HUDEP-2 (cell line): ENCODE data around the gene NME1.
A peak's percentile ranks its signal among the peaks of the same experiment; 100 is the strongest.
"Not testable (repeated sequence)": the region's sequence is repeated elsewhere in the genome, so short reads cannot be mapped to it uniquely, and the experiment has no call there.

Source experiments
- DNase-seq, 76 experiments: peaks; one replicate each; lab custom pipeline; 2025; ENCODE audit not compliant: unreplicated experiment in 76 of 76; lab: John Stamatoyannopoulos, UW

Gene NME1

DNA sequence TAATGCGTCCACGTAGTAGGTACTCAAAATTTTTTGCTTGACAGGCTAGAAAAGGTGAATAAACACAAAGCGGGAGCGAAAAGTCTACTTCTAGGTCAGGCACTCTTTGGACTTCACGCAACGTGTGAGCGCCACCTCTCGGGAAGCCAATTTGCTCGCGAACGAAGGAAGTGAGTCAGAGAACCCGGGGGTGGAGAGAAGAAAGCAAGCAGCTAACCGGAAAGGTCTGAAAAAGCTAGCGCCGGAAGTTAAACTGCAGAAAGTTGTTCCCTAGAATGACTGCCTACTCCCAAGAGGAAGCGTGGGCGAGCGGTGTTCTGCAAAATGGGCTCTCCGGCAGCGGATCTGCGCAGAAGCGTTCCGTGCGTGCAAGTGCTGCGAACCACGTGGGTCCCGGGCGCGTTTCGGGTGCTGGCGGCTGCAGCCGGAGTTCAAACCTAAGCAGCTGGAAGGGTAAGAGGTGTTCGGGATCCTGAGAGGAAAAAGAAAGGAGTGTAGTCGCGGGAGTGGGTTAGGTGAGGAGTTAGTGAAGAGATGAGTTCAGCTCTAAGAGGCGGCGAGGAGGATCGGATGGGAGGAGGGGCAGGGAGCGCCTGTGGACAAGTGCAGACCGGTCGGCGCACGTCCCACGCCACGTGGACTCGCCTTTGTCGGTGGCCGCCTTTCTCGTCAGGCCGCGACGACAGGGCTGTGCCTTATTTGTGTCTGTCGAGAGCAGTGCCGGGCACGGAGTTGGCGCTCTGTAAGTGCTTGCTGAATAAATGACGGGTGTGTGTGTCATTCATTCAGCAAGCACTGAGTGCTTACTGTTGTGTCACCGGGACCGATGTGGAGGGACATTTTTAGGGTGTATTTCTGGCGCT is at the start of gene NME1:
TSS of gene NME1 (plus strand) at position 350 of the 863 bp plus-strand sequence. CDS start 2,096 bp downstream, outside the sequence.
- DNase-seq, result peak; percentile 27 to 99 (median 96)

DNA sequence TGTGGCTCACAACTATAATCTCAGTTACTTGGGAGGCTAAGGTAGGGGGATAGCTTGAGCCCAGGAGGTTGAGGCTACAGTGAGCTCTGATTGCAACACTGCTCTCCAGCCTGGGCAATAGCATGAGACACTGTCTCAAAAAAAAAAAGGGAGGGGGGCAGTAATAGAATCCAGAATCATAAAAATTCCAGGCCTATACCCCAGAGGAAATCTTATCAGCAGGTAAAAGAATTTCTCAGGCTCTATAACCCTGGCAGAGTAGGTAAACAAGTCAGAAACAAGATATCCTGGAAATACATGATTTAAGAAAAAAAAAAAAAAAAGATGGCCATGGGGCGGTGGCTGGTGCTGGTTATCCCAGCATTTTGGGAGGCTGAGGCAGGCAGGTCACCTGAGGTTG is 45.6 kb upstream of the NME1 start:
- DNase-seq, result no peak

DNA sequence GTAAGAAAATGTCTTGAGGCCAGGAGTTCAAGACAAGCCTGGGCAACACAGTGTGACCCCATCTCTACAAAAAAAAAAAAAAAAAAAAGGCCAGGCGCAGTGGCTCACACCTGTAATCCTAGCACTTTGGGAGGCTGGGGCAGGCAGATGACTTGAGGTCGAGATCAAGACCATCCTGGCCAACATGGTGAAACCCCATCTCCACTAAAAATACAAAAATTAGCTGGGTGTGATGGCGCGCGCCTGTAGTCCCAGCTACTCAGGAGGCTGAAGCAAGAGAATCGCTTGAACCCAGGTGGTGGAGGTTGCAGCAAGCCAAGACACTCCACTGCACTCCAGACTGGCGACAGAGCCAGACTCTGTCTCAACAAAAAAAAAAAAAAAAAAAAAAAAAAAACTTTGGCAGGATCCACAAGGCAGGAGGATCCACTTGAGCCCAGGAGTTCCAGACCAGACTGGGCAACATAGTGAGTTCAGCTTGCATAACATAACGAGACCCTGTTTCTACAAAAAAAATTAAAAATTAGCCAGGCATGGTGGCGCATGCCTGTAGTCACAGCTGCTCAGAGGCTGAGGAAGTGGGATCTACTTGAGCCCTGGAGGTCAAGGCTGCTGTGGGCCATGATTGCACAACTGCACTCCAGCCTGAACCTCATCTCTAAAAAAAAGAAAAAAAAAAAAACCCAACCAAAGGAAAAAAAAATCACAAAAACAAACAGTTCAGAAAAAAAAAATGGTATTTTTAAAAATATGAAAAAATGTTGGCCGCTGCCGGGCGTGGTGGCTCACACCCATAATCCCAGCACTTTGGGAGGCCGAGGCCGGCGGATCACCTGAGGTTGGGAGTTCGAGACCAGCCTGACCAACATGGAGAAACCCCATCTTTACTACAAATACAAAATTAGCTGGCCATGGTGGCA is 40.8 kb upstream of the NME1 start:
- not testable (repeated sequence) for DNase-seq

DNA sequence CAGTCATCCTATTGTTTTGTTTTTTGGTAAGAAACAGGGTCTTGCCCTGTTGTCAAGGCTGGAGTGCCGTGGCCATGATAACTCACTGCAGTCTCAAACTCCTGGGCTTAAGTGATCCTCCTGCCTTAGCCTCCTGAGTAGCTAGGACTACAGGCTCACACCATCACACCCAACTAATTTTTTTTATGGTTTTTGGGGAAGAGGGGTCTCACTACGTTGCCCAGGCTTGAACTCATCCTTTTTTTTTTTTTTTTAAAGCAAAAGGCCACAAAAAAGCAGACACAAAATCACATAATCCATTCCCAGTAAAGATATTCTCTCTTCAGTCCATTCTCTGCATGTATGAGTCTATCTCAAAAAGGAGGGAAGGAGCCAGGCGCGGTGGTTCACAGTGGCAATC is 38.2 kb upstream of the NME1 start:
- DNase-seq, result no peak

DNA sequence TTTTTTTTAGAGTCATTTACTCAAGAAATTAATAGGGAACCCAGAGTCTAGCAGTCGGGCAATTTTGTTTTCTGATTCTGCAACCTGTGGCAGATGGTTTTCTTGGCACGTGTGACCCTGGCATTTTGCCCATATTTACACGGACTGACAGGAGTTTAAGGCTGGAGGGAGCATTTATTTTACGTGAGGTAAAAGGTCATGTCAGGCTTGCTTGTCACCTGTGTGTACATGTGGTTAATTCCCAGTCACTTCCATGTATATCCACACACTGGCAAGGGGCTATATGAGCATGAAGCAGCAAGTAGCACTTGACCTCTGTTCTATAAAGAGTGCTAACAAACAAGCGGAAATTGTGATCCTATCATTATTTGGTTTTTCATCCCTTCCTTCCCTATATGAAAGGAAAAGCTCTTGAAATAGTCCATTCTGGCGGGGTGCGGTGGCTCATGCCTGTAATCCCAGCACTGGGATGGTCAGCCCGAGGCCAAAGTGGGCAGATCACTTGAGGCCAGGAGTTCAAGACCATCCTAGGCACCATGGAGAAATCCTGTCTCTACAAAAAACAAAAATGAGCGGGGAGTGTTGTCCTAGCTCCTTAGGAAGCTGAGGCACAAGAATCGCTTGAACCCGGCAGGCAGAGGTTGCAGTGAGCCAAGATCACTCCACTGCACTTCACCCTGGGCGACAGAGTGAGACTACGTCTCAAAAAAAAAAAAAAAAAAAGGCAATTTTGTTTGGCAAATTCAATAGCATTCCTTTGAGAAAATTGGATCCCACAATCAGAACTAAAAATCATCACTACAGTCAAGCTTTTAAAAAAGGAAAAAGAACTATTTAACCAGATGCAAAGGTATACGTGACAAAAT is 34.8 kb upstream of the NME1 start:
- peak in 53 of 76 experiments; percentile 3 to 64 (median 38) for DNase-seq

DNA sequence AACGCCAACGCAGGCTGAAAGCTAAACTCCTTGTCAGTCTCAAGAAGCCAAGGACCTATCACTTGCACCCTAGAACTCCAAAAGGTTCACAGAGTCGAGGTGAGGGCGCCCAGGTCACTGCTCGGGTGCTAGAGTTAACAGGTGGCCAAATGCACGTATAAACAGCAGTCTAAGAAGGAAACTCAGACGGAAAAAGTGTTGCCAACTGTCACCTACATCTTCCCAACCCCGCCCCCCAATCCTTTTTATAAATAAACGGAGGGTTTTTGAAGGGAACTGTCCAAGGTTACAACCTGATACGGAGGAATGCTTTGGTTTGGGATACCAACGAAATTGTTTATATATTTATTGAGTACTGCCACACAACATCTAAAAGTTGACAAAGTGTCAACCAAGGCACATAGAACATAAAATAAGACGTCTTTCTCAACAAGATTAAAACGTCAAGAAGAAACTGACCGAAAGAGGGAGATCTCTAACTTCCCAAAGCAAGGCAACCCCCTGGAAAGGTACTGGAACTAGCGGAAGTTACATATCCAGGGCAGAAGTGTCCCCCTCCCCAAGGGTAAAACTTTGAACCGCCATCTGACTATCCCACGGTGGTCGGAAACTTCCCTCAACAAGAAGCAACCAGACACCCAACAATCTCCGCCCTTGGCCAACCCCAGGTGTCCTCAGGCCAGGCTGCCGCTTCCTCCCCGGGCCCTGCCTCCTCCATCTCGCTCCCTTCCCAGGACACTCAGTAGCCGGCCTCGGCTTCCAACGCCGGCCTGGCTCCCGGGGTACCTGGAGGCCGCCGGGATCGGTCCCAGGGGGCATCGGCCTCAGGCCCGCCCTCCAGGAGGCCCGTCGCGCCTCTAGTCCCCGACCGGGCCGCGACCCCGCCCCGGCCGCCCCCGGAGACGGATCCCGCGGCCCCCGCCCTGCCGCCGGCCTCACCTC is 33.7 kb upstream of the NME1 start:
- peak in 25 of 76 experiments; percentile 1 to 43 (median 9) for DNase-seq

DNA sequence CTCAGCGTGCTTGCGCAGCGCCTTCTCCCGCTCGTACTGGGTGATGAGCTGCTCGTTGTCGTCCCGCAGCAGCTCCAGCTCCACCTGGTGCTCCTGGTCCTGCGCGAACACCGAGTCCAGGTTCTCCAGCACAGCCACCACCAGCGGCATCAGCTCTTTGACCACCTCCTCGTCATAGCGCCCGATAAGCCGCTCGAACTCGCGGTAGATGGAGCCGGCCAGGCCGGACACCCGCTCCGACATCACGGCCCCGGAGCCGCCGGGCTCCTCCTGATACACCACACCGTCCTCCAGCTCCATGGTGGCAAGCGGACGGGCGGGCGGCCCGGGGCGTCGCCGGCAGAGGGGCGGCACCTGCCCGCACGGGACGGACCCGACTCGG is 33.0 kb upstream of the NME1 start:
- peak in 23 of 76 experiments; percentile 22 to 65 (median 40) for DNase-seq

DNA sequence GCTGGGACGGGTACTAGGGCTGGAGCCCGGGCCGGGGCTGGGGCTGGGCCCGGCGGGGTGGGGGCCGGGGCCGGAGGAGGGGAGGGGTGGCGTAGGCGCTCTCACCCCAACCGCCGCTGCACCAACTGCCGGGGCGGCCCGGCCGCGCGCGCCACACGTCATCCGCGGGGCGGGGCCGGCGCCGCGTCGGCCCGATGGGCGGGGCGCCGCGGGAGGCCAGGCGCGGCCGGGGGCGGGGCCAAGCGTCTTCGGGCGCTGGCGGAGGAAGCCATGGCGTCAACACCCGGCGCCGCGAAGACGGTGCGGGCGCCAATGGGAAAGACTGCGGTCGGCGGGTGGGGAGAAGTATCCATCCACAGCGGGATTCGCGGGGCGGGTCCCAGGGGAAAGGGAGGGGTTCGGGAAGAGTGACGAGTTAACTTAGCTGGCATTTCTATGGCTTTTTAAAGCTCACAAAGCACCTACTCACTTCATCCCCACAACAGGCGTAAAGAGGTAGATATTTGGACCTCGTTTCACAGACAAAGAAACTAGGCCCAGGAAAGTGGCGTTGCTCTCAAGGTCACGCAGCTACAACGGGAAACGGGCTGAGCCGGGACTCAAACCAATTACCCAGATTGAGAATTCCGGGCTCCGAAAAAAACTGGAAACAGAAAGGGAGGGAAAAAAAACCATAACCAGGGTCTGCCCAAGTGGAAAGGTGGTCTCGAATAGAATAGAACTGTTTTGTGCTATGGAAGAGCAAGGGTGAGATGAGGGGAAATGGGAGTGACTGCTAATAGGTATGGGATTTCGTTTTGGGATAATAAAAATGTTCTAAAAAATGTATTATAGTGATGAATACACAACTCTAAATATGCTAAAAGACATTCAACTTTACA is 32.4 kb upstream of the NME1 start, which contains the start of gene SPAG9:
TSS of gene SPAG9 (minus strand) at position 130 of the 881 bp plus-strand sequence. CDS start 212 bp downstream, outside the sequence.
- peak in 74 of 76 experiments; percentile 24 to 95 (median 86) for DNase-seq

DNA sequence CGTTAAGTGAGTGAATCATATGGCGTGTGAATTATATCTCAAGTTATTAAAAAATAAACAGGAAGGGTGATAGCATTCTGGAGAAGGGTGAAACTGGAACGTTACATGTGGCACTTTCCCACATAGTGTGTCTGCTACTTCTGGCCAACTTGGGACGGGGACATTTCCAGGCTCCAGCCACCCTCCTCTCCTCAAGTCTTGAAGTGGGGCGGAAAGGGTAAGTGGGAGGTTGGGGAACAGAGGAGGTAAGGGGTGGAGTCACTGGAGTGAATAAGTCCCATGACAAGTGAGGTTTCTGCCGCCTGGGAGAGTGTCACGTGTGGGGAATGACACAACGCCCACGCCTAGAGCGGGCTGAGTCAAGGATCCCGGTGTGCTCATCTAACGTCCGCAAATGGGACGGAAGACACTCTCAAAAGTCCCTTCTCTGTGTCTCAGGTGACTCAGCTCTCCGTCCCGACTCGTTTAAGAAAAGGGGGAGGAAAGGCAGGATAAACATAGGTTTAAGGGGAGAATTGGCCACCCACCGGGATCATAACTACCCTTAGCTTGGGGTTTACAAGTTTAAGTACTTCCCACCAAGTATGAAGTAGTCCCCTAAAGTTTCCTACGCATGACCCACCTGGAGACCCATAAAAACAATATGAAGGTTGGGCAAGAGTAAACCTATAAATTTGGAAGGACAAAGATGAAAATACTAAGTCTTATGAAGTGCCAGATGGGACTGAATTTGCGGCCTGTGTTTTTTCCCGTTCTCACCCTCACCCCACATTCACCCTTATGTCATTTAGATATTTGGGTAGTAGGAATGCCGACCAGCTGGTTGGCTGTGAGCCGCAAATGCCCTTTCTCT is 31.5 kb upstream of the NME1 start:
- peak in 75 of 76 experiments; percentile 44 to 96 (median 89) for DNase-seq

DNA sequence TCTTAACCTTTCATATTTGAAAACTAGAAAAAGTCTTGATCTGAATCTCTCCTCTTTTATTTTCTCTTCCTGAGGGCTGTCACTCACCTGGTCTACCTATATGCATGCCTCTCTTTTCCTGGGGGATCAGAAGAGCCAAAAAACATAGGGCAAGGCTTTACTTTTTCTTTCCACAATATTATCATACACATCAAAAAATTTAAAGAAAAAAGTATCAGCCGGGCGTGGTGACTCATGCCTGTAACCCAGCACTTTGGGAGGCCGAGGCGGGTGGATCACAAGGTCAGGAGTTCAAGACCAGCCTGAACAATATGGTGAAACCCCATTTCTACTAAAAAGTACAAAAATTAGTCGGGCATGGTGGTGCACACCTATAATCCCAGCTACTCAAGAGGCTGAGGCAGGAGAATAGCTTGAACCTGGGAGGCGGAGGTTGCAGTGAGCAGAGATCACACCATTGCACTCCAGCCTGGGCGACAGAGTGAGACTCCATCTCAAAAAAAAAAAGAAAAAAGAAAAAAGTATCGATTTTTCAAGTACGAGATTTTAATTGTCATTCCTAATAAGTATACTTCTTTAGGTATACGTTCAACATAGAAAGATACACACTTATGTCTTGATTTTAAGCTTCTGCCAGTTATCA is 30.8 kb upstream of the NME1 start:
- DNase-seq, result peak in 8 of 76 experiments; percentile 1 to 34 (median 7)

DNA sequence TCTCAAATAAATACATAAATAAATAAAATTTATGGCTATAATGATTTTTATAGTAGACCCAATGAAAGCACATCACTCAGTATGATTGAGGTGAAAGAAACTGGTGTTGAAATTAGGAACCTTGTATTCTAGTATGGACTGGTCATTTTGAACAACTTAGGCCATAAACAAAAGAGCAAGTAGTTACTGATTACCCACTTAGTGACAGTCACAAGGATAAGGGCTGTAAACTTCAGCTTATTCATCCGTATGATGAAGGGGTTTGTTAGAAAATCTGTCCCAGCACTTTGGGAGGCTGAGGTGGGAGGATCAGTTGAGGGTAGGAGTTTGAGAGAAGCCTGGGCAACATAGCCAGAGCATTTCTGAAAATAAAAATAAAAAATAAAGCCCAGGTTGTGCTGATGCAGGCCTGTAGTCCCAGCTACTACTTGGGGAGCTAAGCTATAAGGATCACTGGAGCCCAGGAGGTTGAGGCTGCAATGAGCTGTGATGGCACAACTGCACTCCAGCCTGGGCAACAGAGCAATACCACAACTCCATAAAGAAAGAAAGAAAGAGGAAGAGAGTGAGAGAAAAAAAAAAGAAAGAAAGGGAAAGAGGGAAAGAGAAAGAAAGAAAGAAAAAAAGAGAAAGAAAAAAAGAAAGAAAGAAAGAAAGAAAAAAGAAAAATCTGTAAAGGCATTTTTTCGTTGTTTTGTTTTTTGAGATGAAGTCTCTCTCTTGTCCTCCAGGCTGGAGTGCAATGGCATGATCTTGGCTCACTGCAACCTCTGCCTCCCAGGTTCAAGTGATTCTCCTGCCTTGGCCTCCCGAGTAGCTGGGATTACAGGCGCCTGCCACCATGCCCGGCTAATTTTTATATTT is 28.5 kb upstream of the NME1 start:
- DNase-seq, result no peak

DNA sequence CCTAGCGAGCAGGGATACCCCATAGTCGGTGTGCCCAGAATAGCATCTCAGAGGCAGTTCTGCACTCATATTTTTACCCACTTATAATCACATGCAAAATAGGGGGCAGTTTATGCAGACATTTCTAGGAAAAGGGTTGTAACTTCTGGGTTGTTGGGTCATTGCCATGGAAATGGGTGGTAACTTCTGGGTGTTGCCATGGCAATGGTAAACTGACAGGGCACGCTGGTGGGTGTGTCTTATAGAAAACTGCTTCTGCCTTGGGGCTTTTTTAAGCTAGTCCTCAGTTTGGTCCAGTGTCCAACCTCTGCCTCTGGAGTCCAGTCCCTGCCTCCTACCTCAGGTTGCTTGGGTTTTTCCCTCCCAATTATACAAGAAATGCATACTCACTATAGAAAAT is 25.3 kb upstream of the NME1 start:
- DNase-seq, result peak in 73 of 76 experiments; percentile 6 to 88 (median 66)

DNA sequence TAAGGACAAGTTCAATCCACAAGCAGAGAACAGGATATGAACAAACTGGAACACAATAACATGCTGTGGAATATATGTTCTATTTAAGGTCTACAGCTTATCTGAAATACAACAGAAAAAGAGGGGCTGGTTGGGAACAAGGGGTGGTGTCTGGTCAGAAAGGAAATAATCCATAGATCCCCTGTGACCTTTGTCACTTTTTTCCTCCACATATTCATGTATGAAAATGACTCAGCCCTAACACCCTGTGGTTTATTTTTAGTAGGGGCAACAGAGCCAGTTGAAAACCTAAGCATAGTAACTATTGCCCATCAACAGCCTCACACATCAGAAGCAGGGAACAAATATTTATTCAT is 20.4 kb upstream of the NME1 start:
- DNase-seq, result no peak

DNA sequence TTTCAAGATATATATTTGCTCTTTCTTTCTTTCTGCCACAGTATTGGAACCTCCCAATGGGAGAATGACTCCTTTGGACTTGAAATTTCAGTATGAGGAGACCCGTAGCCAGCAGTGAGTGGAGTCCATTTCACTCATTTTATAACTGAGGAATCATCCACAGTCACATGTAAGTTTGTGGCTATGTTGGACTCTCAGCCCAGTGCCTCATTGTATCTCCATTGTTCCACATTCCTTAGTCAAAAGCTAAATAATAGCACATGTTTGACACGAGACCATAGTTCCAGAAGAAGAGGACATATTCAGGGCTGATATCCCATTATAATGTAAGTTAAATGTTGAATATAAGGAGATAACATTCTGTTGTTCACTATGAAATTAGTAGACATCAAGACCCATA is 20.0 kb upstream of the NME1 start:
- DNase-seq, result no peak

DNA sequence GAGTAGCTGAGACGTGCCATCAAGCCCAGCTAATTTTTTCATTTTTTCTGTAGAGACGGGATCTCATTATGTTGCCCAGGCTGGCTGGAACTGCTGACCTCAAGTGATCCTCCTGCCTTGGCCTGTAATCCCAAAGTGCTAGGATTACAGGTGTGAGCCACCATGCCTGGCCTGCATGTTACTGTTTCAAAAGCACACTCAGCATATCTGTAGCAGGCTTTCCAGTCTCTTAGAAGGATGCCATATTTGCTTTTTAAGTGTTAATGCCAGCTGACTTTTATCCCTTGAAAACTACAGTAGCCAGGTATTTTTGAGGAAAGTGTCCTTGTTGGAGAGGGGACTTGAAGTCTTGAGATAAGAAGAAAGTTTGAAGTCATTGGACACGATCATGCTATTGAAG is 17.4 kb upstream of the NME1 start:
- DNase-seq, result no peak

DNA sequence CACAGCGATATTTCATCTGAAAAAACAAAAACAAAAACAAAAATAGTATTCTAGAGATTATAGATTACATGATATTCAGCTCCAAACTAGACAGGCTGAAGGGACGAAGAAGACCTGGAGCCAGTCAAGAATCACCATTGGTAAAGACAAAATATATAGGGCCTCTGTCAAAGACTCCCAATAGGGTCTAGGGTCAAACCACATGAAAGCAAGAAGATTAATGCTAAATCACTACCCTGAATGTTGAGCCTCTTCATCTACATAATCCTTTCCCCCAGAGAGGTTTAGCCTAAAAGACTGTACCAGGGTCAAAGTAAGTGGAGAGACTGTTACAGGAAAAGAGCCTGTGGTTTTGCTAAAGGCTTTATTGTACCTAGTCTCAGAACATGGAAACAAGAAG is 10.8 kb upstream of the NME1 start:
- DNase-seq, result no peak
